ENCODE data around the gene SCP2. TPM values are rescaled to one million over a fixed set of nuclear protein-coding genes. Genes with fewer than 3 reads are reported as not detected.

Gene SCP2
- polyA plus RNA-seq, 1 of the 3 experiments (the other 2 are of a cell fraction): 49.5 TPM

GRCh38 chr1:52901384-52901783, 25.7 kb upstream of the SCP2 start:
- Histone ChIP-seq H3K27me3 (ENCODE audit: insufficient read depth) (no peaks in the 10 kb centered on the region), H3F3A (replicated peaks; ENCODE audit: insufficient read depth) (no peaks in the 10 kb centered on the region), H3K79me2 (ENCODE audit: insufficient read depth) (no peaks in the 10 kb centered on the region), H3K4me3 (ENCODE audit: low read depth in 2 of 2, low read length in 1 of 2) (no peak overlapping the region), H2AFZ (ENCODE audit: low read depth) (no peak overlapping the region), H3K27ac (ENCODE audit: low read depth in 2 of 2, low read length in 1 of 2) (no peak overlapping the region), H3K4me1 (ENCODE audit: control insufficient read depth in 1 of 2, insufficient read depth in 2 of 2, low read depth in 1 of 2, low read length in 1 of 2) (no peaks in the 10 kb centered on the region; a peak in 1 of 4 replicates), H3K4me2 (no peak overlapping the region), H3K9me2 (no peaks in the 10 kb centered on the region), H4K20me1 (ENCODE audit: insufficient read depth) (no peaks in the 10 kb centered on the region), H3K9ac (no peak overlapping the region), H3K9me3 (no peaks in the 10 kb centered on the region), H3K36me3 (replicated peaks in 1 of 2; ENCODE audit: control insufficient read depth in 1 of 2, insufficient read depth in 2 of 2, low read length in 1 of 2) (no peaks in the 10 kb centered on the region)
- no peak for TF ChIP-seq REST (IDR thresholded peaks at IDR 0.05; ENCODE audit: low read depth, low read length)
- no peak for TF ChIP-seq SIN3A (IDR thresholded peaks at IDR 0.05; ENCODE audit: borderline replicate concordance, low read depth, low read length)
- no peak for TF ChIP-seq YY1 (IDR thresholded peaks at IDR 0.05; ENCODE audit: low read depth)
- TF ChIP-seq POLR2AphosphoS5 (IDR thresholded peaks at IDR 0.05; ENCODE audit: low read depth, low read length): no peak
- TF ChIP-seq CTCF (IDR thresholded peaks at IDR 0.05): no peak
- TF ChIP-seq RFX5 (IDR thresholded peaks at IDR 0.05; ENCODE audit: low read length): no peak
- ChIA-PET CTCF (interaction anchor here (1.5 kb wide), 1 partner anchor 281 kb away, joined by 6 read pairs; no protein-coding TSS in a partner anchor), POLR2A (no interaction called here)
- 70% methylated on average over 1 of the region's 1 CpG for WGBS (ENCODE audit: low lambda C conversion rate)
- no peak for DNase-seq

- no peak for DNase-seq
- no peaks in the 10 kb centered on the region for H3K36me3 ChIP-seq (replicated peaks in 1 of 2; ENCODE audit: control insufficient read depth in 1 of 2, insufficient read depth in 2 of 2, low read length in 1 of 2)
- WGBS (ENCODE audit: low lambda C conversion rate): 90% methylated on average over 7 of the region's 13 CpGs
- H2AFZ ChIP-seq (ENCODE audit: low read depth): no peak overlapping the region
- H3K4me3 ChIP-seq (ENCODE audit: low read depth in 2 of 2, low read length in 1 of 2): no peak overlapping the region
- no peaks in the 10 kb centered on the region for H3K9me2 ChIP-seq
- CTCF ChIA-PET: interaction anchor here (0.6 to 3.1 kb wide), 25 partner anchors 11 to 1818 kb away, joined by 3 to 65 read pairs (median 4); partner anchors contain the start of genes CPT2 and ZYG11A
- H3K27ac ChIP-seq (ENCODE audit: low read depth in 2 of 2, low read length in 1 of 2): no peak overlapping the region
- no peak overlapping the region for H3K9ac ChIP-seq
- H3K4me1 ChIP-seq (ENCODE audit: control insufficient read depth in 1 of 2, insufficient read depth in 2 of 2, low read depth in 1 of 2, low read length in 1 of 2): no peaks in the 10 kb centered on the region; a peak in 1 of 4 replicates
- H3F3A ChIP-seq (replicated peaks; ENCODE audit: insufficient read depth): no peaks in the 10 kb centered on the region
- POLR2A ChIA-PET: no interaction called here
- H3K79me2 ChIP-seq (ENCODE audit: insufficient read depth): no peaks in the 10 kb centered on the region
- H3K4me2 ChIP-seq: no peak overlapping the region
- no peaks in the 10 kb centered on the region for H3K27me3 ChIP-seq (ENCODE audit: insufficient read depth)
- no peaks in the 10 kb centered on the region for H4K20me1 ChIP-seq (ENCODE audit: insufficient read depth)
- no peaks in the 10 kb centered on the region for H3K9me3 ChIP-seq
- TF ChIP-seq TAF1 (IDR thresholded peaks at IDR 0.05; ENCODE audit: borderline replicate concordance, low read depth, low read length): no peak
- no peak for TF ChIP-seq ZBTB33 (IDR thresholded peaks at IDR 0.05; ENCODE audit: borderline replicate concordance, low read depth)
- TF ChIP-seq RXRA (IDR thresholded peaks at IDR 0.05; ENCODE audit: borderline replicate concordance, low read depth): no peak
- no peak for TF ChIP-seq FOSL2 (IDR thresholded peaks at IDR 0.05; ENCODE audit: borderline replicate concordance, low read depth)
- TF ChIP-seq RAD21 (IDR thresholded peaks at IDR 0.05; ENCODE audit: low read length): no peak
- TF ChIP-seq REST (IDR thresholded peaks at IDR 0.05; ENCODE audit: low read depth, low read length): no peak
- no peak for TF ChIP-seq CHD2 (IDR thresholded peaks at IDR 0.05; ENCODE audit: low read length, partially characterized antibody)
- no peak for TF ChIP-seq TCF12 (IDR thresholded peaks at IDR 0.05)
- no peak for TF ChIP-seq NFIC (IDR thresholded peaks at IDR 0.05; ENCODE audit: borderline replicate concordance)
Measured at GRCh38 chr1:52904208-52904926, 22.7 kb upstream of the SCP2 start.

Measured in SK-N-SH (cell line).